IMR-90 (cell line): ENCODE results near the gene TTC21B. TPM values are rescaled to one million over a fixed set of nuclear protein-coding genes. Genes with fewer than 3 reads are reported as not detected.

ENCODE experiments used
- ATAC-seq: fragments of 200-7000 bp; cut with Tn5 transposase; 2 replicates; pipeline ENCODE4 v1.9.1; 2020; ENCODE audit warnings: low read depth, mild to moderate bottlenecking, moderate library complexity
- BruUV-seq: library from RNA; stranded (reverse); fragments of 400-500 nt; replicated peaks from 2 replicates; lab custom pipeline; 2021; lab: Mats Ljungman, UMichigan
- CTCF ChIA-PET: fragments of 300-600 bp; formaldehyde crosslinking; extraction: SDS; loops from one replicate; lab custom pipeline; 2021; ENCODE audit warnings: antibody characterized with exemption; lab: Yijun Ruan, JAX
- POLR2A ChIA-PET: fragments of 300-600 bp; sonication (Branson Sonifier 250); formaldehyde crosslinking; loops from one replicate; lab custom pipeline; 2022; ENCODE audit warnings: antibody characterized with exemption; ENCODE audit not compliant: unreplicated experiment; lab: Charles Lee
- DNase-seq: peaks from one replicate; pipeline ENCODE4 v3.0.0; 2013
- H2AFZ ChIP-seq: replicated peaks from 2 replicates; pipeline ENCODE3; 2013; ENCODE audit warnings: low read length, mild to moderate bottlenecking; ENCODE audit not compliant: poor library complexity
- H2AK5ac ChIP-seq: 2 replicates; pipeline ENCODE4 v1.6.1; 2013; ENCODE audit warnings: low read depth, low read length, inconsistent platforms
- H2AK9ac ChIP-seq: replicated peaks from 2 replicates; pipeline ENCODE3; 2013; ENCODE audit warnings: mild to moderate bottlenecking, low read depth, low read length, moderate library complexity; ENCODE audit not compliant: poor library complexity
- H2BK120ac ChIP-seq: 2 replicates; pipeline ENCODE4 v1.6.1; 2013; ENCODE audit warnings: low read depth, low read length, inconsistent platforms
- H2BK15ac ChIP-seq: 3 replicates; pipeline ENCODE4 v1.6.1; 2013; ENCODE audit warnings: low read depth, low read length, inconsistent platforms
- H2BK20ac ChIP-seq: 2 replicates; pipeline ENCODE4 v1.6.1; 2013; ENCODE audit warnings: low read depth, mild to moderate bottlenecking, inconsistent platforms, low read length, moderate library complexity
- H2BK5ac ChIP-seq: 2 replicates; pipeline ENCODE4 v1.6.1; 2013; ENCODE audit warnings: mild to moderate bottlenecking, low read depth, low read length, inconsistent platforms; ENCODE audit not compliant: poor library complexity, severe bottlenecking
- H3K14ac ChIP-seq: replicated peaks from 2 replicates; pipeline ENCODE4 v1.6.1; 2013; ENCODE audit warnings: low read depth, low read length, inconsistent platforms
- H3K18ac ChIP-seq: 2 replicates; pipeline ENCODE4 v1.6.1; 2013; ENCODE audit warnings: low read depth, low read length, control low read depth
- H3K23ac ChIP-seq: 2 replicates; pipeline ENCODE4 v1.6.1; 2013; ENCODE audit warnings: low read depth, low read length, inconsistent platforms
- H3K27ac ChIP-seq: 2 replicates; pipeline ENCODE4 v1.5.1; 2013; ENCODE audit warnings: mild to moderate bottlenecking, control low read depth, low read length; ENCODE audit not compliant: insufficient read depth
- H3K27me3 ChIP-seq: 2 replicates; pipeline ENCODE4 v1.6.1; 2013; ENCODE audit warnings: low read length; ENCODE audit not compliant: control insufficient read depth, insufficient read depth
- H3K36me3 ChIP-seq: 2 replicates; pipeline ENCODE4 v1.6.1; 2013; ENCODE audit warnings: low read length, mixed read lengths; ENCODE audit not compliant: control insufficient read depth, insufficient read depth
- H3K4ac ChIP-seq: 2 replicates; pipeline ENCODE4 v1.6.1; 2013; ENCODE audit warnings: low read depth, low read length, inconsistent platforms
- H3K4me1 ChIP-seq: 2 replicates; pipeline ENCODE4 v1.6.1; 2013; ENCODE audit warnings: low read length, mixed read lengths; ENCODE audit not compliant: control insufficient read depth, insufficient read depth
- H3K4me2 ChIP-seq: 2 replicates; pipeline ENCODE4 v1.6.1; 2013; ENCODE audit warnings: low read depth, mild to moderate bottlenecking, control low read depth, low read length, moderate library complexity
- H3K4me3 ChIP-seq: 2 replicates; pipeline ENCODE4 v1.5.1; 2013; ENCODE audit warnings: low read depth, mild to moderate bottlenecking, control low read depth, low read length, moderate library complexity; ENCODE audit not compliant: insufficient read depth
- H3K56ac ChIP-seq: 2 replicates; pipeline ENCODE4 v1.6.1; 2013; ENCODE audit warnings: low read length, inconsistent platforms; ENCODE audit not compliant: insufficient read depth; ENCODE audit errors: extremely low read depth
- H3K79me1 ChIP-seq, 2 experiments: 2 replicates each; pipeline ENCODE4 v1.6.1; 2013; ENCODE audit warnings: low read length in 2 of 2, inconsistent platforms in 1 of 2, low read depth in 1 of 2
- H3K9ac ChIP-seq: 2 replicates; pipeline ENCODE4 v1.6.1; 2013; ENCODE audit warnings: low read depth, low read length, control low read depth
- H3K9me1 ChIP-seq: 2 replicates; pipeline ENCODE4 v1.6.1; 2013; ENCODE audit warnings: low read length, inconsistent platforms; ENCODE audit not compliant: insufficient read depth
- H3K9me3 ChIP-seq: 2 replicates; pipeline ENCODE4 v1.6.1; 2013; ENCODE audit warnings: low read length; ENCODE audit not compliant: control insufficient read depth, insufficient read depth
- H4K20me1 ChIP-seq: 2 replicates; pipeline ENCODE4 v1.6.1; 2013; ENCODE audit warnings: low read length, inconsistent platforms; ENCODE audit not compliant: insufficient read depth
- H4K5ac ChIP-seq: 2 replicates; pipeline ENCODE4 v1.6.1; 2013; ENCODE audit warnings: mild to moderate bottlenecking, low read depth, low read length, control low read depth
- H4K8ac ChIP-seq, 2 experiments: 2 replicates each; pipeline ENCODE4 v1.6.1; 2013; ENCODE audit warnings: low read depth in 2 of 2, low read length in 2 of 2, control low read depth in 1 of 2, inconsistent platforms in 1 of 2
- H4K91ac ChIP-seq: 2 replicates; pipeline ENCODE4 v1.6.1; 2013; ENCODE audit warnings: low read depth, low read length, inconsistent platforms; ENCODE audit not compliant: insufficient read depth
- CEBPB ChIP-seq: IDR thresholded peaks from 2 replicates; pipeline ENCODE4 v1.6.1; 2012; ENCODE audit warnings: low read depth, low read length, improper control_type of control experiment
- CHD1 ChIP-seq: IDR thresholded peaks from 2 replicates; pipeline ENCODE4 v1.6.1; 2012; ENCODE audit warnings: low read depth, low read length, improper control_type of control experiment
- CTCF ChIP-seq: conservative IDR thresholded peaks from 2 replicates; pipeline ENCODE4 v1.5.1; 2012; ENCODE audit warnings: mild to moderate bottlenecking, low read depth, low read length, improper control_type of control experiment
- FOS ChIP-seq: fragments of 150-350 bp; IDR thresholded peaks from 2 replicates; pipeline ENCODE4 v1.6.1; 2016; ENCODE audit warnings: low read depth, low read length
- MAFK ChIP-seq: IDR thresholded peaks from 2 replicates; pipeline ENCODE4 v1.6.1; 2012; ENCODE audit warnings: low read depth, low read length, improper control_type of control experiment
- NFE2L2 ChIP-seq: fragments of 150-350 bp; IDR thresholded peaks from 2 replicates; pipeline ENCODE4 v1.6.1; 2016; ENCODE audit warnings: low read depth, mild to moderate bottlenecking, low read length
- POLR2A ChIP-seq: IDR thresholded peaks from 2 replicates; pipeline ENCODE4 v1.6.1; 2012; ENCODE audit warnings: mild to moderate bottlenecking, low read depth, low read length
- RAD21 ChIP-seq: IDR thresholded peaks from 2 replicates; pipeline ENCODE4 v1.6.1; 2012; ENCODE audit warnings: low read length, improper control_type of control experiment
- USF2 ChIP-seq: fragments of 150-350 bp; IDR thresholded peaks from 2 replicates; pipeline ENCODE4 v1.6.1; 2017; ENCODE audit warnings: mild to moderate bottlenecking, antibody characterized with exemption, low read length, low read depth
- WGBS, 2 experiments: methylation state at CpG; one replicate each; pipeline versions ENCODE4 v1.1.5 to v1.1.7; 2013; ENCODE audit warnings: missing lambda C conversion rate in 2 of 2; ENCODE audit not compliant: insufficient read length in 1 of 2; ENCODE audit errors: extremely low coverage in 2 of 2; 5-methylcytosine and 5-hydroxymethylcytosine counted together
- dilution Hi-C: fragments of 300-500 bp; cut with HindIII; formaldehyde crosslinking; loops from one replicate; pipeline ENCODE4 v1.14.3; 2018; ENCODE audit warnings: low sequenced_read_pairs; ENCODE audit not compliant: unreplicated experiment
- in situ Hi-C: fragments of 300-500 bp; cut with MboI; formaldehyde crosslinking; loops from 3 replicates; pipeline ENCODE4 v1.14.3; 2019; ENCODE audit warnings: low sequenced_read_pairs, inconsistent platforms, mixed read lengths
- intact Hi-C: fragments of 100-400 bp; cut with micrococcal nuclease; formaldehyde crosslinking; loops from 2 replicates; pipeline ENCODE4 v1.10.0; 2022
- polyA plus RNA-seq, 3 experiments: library from polyadenylated mRNA; depleted of rRNA; stranded (reverse); fragments of >200 nt; gene quantifications; 2 replicates each; pipeline ENCODE4 v1.2.3, GENCODE V29; 2012; ENCODE audit warnings: low replicate concordance in 1 of 3
- total RNA-seq: library from RNA; depleted of rRNA; stranded (reverse); fragments of >200 nt; gene quantifications from 2 replicates; pipeline ENCODE4 v1.2.3, GENCODE V29; 2012
- TF ChIP-seq, protein P1 (sequence below): fragments of 150-350 bp; IDR thresholded peaks from 2 replicates; pipeline ENCODE4 v1.6.1; 2016; ENCODE audit warnings: low read depth, mild to moderate bottlenecking, low read length, moderate library complexity, borderline replicate concordance

TTC21B gene
- total and polyA plus RNA-seq, 2 of the 4 experiments (the other 2 are of a cell fraction), result 8.0 to 17.2 TPM

DNA sequence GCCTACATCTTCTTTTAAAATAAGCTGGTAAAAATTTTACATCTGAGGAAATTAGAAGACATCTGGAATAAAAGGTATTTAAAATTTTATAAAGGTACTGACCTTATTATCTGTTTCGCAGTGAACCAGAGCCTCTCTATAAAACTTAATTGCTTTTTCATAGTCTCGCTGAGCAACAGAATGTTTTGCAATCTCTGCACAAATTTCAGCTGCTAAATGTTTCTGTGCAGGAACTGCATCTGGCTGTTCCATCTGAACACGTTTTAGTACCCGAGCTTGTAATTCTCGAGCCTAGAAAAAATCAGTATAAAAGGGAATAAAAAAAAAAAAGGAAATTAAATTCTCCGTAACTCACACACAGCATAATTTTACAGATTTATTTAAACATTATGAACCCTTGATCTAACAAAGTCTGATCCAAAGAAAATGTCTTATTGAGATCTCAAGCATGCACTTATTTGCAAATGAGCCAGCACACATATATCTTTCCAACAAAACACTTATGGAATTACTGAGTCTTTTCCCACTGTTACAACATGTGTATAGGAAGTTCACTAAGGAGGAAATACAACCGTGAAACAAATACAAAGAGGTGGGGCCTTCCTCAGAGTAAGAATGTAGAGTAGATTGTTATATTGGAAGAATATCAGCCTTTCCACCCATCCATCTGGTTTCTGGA lies 51.8 kb downstream of the TTC21B start:
- WGBS, 2 experiments, result no CpG with 5 or more reads among the region's 7 CpGs
- Histone ChIP-seq H3K14ac (no peak overlapping the region), H4K8ac (no peak overlapping the region), H3K9me3 (no peaks in the 10 kb centered on the region), H3K9ac (no peak overlapping the region), H3K18ac (no peak overlapping the region), H3K56ac (no peak overlapping the region), H2BK20ac (no peak overlapping the region), H3K79me1 (no peaks in the 10 kb centered on the region), H2AFZ (no peak overlapping the region), H2BK120ac (no peak overlapping the region), H2AK5ac (no peak overlapping the region), H3K27ac (no peak overlapping the region), H3K4me1 (peaks cover 2% of the 10 kb centered on the region; the same call in 1 of the 2 replicates), H3K9me1 (no peaks in the 10 kb centered on the region; the same call in 1 of the 2 replicates), H3K23ac (no peak overlapping the region), H3K27me3 (no peaks in the 10 kb centered on the region), H2AK9ac (no peak overlapping the region), H2BK5ac (no peak overlapping the region), H2BK15ac (no peak overlapping the region), H4K5ac (no peak overlapping the region), H3K36me3 (peaks cover 11% of the 10 kb centered on the region; the same call in 1 of the 2 replicates), H3K4me2 (no peak overlapping the region), H4K91ac (no peak overlapping the region), H4K20me1 (no peaks in the 10 kb centered on the region), H3K4me3 (no peak overlapping the region), H3K4ac (no peak overlapping the region)
- no TSS peak for BruUV-seq
- POLR2A ChIA-PET, result interaction anchor here (0.6 kb wide), 1 partner anchor 537 kb away, joined by 6 read pairs; no protein-coding TSS in a partner anchor
- TF ChIP-seq CHD1 (no peak), MAFK (no peak), USF2 (no peak), CTCF (no peak), NFE2L2 (no peak), CEBPB (no peak), POLR2A (no peak), FOS (no peak), RAD21 (no peak)
- TF ChIP-seq, protein P1, sequence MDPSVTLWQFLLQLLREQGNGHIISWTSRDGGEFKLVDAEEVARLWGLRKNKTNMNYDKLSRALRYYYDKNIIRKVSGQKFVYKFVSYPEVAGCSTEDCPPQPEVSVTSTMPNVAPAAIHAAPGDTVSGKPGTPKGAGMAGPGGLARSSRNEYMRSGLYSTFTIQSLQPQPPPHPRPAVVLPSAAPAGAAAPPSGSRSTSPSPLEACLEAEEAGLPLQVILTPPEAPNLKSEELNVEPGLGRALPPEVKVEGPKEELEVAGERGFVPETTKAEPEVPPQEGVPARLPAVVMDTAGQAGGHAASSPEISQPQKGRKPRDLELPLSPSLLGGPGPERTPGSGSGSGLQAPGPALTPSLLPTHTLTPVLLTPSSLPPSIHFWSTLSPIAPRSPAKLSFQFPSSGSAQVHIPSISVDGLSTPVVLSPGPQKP, result no peak
- no peak for ATAC-seq
- no peak for DNase-seq
- dilution Hi-C loops, result no loop called here
- intact Hi-C loops, result no loop called here
- CTCF ChIA-PET, result interaction anchor here (0.6 kb wide), 1 partner anchor 841 kb away, joined by 4 read pairs; no protein-coding TSS in a partner anchor
- in situ Hi-C loops, result no loop called here
